GM18858 (cell line): ENCODE measurements around the gene CFAP300.

Experiments used
- ATAC-seq: cut with Tn5 transposase; IDR thresholded peaks from one replicate; pipeline ENCODE4 v1.9.1; 2021; ENCODE audit not compliant: unreplicated experiment

CFAP300 gene

GRCh38 chr11:102119997-102120396, 72.8 kb downstream of the CFAP300 start:
- ATAC-seq, result no peak

- ATAC-seq, result no peak
Observed at GRCh38 chr11:102120437-102120973, 73.3 kb downstream of the CFAP300 start.

- no peak for ATAC-seq
Observed at GRCh38 chr11:102121329-102121728, 74.1 kb downstream of the CFAP300 start.
